Endothelial cell (in vitro differentiated cells): ENCODE measurements around the gene KIF21B. TPM values are rescaled to one million over a fixed set of nuclear protein-coding genes. Genes with fewer than 3 reads are reported as not detected.

Source experiments
- DNase-seq: peaks from one replicate; pipeline ENCODE4 v3.0.0; 2021; ENCODE audit warnings: low spot score
- H3K27ac Mint-ChIP-seq: one replicate; pipeline ENCODE4 v1.8.0; 2021; ENCODE audit warnings: mixed read lengths, inconsistent platforms; ENCODE audit not compliant: unreplicated experiment
- H3K27me3 Mint-ChIP-seq: one replicate; pipeline ENCODE4 v1.8.0; 2021; ENCODE audit warnings: mild to moderate bottlenecking, moderate library complexity, mixed read lengths, inconsistent platforms; ENCODE audit not compliant: unreplicated experiment
- H3K36me3 Mint-ChIP-seq: one replicate; pipeline ENCODE4 v1.8.0; 2021; ENCODE audit warnings: mild to moderate bottlenecking, low read depth, mixed read lengths, inconsistent platforms; ENCODE audit not compliant: unreplicated experiment
- H3K4me1 Mint-ChIP-seq: one replicate; pipeline ENCODE4 v1.8.0; 2021; ENCODE audit warnings: mild to moderate bottlenecking, mixed read lengths, inconsistent platforms; ENCODE audit not compliant: unreplicated experiment
- H3K4me3 Mint-ChIP-seq: one replicate; pipeline ENCODE4 v1.8.0; 2021; ENCODE audit warnings: mild to moderate bottlenecking, mixed read lengths, inconsistent platforms; ENCODE audit not compliant: unreplicated experiment
- H3K9me3 Mint-ChIP-seq: one replicate; pipeline ENCODE4 v1.8.0; 2021; ENCODE audit warnings: mixed read lengths, inconsistent platforms; ENCODE audit not compliant: unreplicated experiment
- CTCF ChIP-seq: fragments of 200-600 bp; sonication (generic); IDR thresholded peaks from one replicate; pipeline ENCODE4 v1.5.0; 2021; ENCODE audit warnings: antibody characterized with exemption; ENCODE audit not compliant: unreplicated experiment
- total RNA-seq: library from RNA; stranded (reverse); fragmentation: NEBNext Ultra II Directional; extraction: Animal tissue kit (Norgen Biotek cat#: 25700); gene quantifications from one replicate; pipeline ENCODE4 v1.2.1, GENCODE V29; 2021; ENCODE audit not compliant: unreplicated experiment

KIF21B gene
- total RNA-seq, 1 donor from 2014 or later = 8.4 TPM

GRCh38 chr1:200974711-200975110, 48.8 kb downstream of the KIF21B start:
- Mint-ChIP-seq H3K9me3 (no peaks in the 10 kb centered on the region), H3K27me3 (peaks cover 1% of the 10 kb centered on the region), H3K4me3 (no peak overlapping the region), H3K4me1 (no peaks in the 10 kb centered on the region), H3K27ac (no peak overlapping the region), H3K36me3 (peaks cover 7% of the 10 kb centered on the region)
- no peak for TF ChIP-seq CTCF
- no peak for DNase-seq

DNA sequence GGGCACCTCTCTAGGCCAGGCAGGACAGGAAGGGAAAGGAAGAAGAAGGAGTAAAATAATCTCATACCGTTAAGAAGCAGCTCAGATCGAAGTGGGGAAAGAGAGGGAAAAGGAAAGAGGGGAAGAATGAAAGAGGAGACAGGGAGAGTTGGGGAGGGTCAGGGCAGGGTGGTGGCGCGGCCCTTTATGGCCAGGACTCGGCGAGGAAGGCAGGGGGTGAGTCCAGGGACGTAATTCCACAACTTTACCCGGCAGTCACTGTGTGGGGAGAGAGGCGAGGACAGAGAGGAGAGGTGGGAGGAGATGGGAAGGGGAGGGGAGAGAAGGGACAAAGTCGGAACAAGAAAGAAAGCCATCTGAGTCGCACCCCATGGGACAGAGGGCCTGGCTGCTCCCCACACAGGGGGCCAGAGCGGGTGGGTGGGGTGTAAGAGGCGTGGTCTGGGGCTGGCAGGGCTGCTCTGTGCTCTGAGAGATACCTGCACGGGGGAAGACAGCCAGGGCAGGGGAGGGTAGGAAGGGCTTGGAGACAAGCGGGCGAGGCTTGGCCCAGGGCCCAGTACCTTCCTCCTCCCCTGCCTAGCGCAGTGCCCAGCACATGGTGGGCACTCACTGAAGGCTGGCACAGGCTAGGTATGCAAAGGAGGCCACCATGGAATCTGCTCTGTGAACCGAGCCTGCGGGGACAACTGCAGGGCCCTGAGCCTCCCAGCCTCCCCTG, 49.4 kb downstream of the KIF21B start:
- no peaks in the 10 kb centered on the region for H3K9me3 Mint-ChIP-seq
- no peak overlapping the region for H3K4me3 Mint-ChIP-seq
- TF ChIP-seq CTCF = no peak
- H3K36me3 Mint-ChIP-seq = peaks cover 7% of the 10 kb centered on the region
- no peak for DNase-seq
- peaks cover 3% of the 10 kb centered on the region for H3K27me3 Mint-ChIP-seq
- H3K27ac Mint-ChIP-seq = peak overlapping the region; percentile 61
- no peaks in the 10 kb centered on the region for H3K4me1 Mint-ChIP-seq

DNA sequence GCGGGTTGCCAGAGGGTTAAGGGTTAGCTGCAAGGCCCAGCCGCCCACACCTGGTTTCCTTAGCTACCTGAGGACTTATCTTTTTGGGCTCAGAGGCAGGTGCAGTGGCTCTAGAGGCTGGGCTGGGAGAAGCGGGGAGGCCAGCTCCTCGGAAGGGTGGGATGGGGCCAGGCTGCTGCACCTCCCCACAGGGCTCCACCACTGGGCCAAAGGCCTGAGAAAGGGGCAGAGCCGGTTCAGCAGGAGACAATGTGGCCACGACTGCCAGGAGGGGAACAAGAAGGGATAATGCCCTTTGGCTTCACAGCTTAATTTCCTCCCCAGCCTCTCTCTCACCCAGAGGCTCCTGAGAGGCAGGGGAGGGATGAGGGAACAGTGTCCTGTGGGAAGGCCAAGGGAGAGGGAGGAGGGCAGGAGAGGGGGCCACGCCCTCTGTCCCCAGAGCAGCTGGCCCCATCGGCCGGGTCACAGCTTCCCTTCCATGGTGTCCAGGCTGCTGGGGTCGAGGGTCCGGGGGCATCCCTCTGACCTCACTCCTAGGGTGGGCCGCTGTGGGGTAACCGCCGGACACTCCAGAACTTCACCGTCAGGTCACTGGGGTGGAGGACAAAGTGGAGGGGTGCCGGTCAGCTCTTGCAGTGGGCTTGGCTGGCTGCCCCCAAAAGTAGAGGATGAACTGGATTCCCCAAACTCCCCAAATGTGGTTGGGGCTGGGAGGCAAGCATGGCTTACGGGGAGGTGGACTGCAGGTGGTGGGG, 50.4 kb downstream of the KIF21B start:
- Mint-ChIP-seq H3K4me1 (no peaks in the 10 kb centered on the region), H3K27ac (no peak overlapping the region), H3K36me3 (peaks cover 4% of the 10 kb centered on the region), H3K4me3 (no peak overlapping the region), H3K27me3 (peaks cover 3% of the 10 kb centered on the region), H3K9me3 (no peaks in the 10 kb centered on the region)
- DNase-seq = no peak
- TF ChIP-seq CTCF = no peak

GRCh38 chr1:200971955-200972711, 51.4 kb downstream of the KIF21B start:
- DNase-seq = peak; percentile 79
- Mint-ChIP-seq H3K36me3 (peaks cover 3% of the 10 kb centered on the region), H3K27ac (no peak overlapping the region), H3K4me3 (no peak overlapping the region), H3K27me3 (peaks cover 3% of the 10 kb centered on the region), H3K9me3 (no peaks in the 10 kb centered on the region), H3K4me1 (no peaks in the 10 kb centered on the region)
- peak; percentile 100 for TF ChIP-seq CTCF
